ENCODE data around the gene SNX14.
"Not testable (repeated sequence)": the region's sequence is repeated elsewhere in the genome, so short reads cannot be mapped to it uniquely, and the experiment has no call there.

The SNX14 gene

DNA sequence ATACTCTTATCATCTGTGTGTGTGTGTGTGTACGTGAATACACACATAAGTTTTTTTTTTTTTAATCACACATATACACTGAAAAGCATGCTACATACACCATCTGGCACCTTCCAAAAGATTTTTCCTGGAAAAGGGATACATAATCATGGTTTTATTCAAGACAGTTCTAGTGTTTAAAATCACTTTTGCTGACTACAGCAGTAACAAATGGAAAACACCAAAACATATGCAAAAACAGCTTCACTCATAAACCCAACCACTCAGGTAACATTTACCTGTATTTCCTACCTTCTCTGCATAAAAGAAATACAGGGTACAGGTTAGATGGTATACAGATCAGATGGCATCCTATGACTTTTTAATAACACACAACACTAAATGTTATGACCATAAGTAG is 2.5 kb downstream of the SNX14 start:
- no peak for DNase-seq (ENCODE audit: low spot score)

DNA sequence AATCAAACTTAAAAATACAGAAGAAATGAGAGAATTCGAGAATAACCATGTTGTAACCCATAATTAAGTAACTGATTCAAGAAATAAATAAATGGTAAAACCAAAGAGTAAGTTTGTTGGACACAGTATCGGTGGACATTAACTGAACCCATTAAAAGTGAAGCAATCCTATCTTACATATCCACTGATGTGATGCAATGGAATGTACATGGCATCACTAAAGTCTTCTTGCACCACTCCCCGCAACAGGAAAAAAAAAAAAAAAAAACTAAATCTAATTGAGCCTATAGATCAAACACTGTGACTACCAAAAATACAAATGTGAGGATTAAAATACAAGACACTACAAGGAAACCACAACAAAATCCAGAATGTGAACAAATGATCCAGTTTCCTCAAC is 7.9 kb downstream of the SNX14 start:
- DNase-seq (ENCODE audit: low spot score), result no peak

DNA sequence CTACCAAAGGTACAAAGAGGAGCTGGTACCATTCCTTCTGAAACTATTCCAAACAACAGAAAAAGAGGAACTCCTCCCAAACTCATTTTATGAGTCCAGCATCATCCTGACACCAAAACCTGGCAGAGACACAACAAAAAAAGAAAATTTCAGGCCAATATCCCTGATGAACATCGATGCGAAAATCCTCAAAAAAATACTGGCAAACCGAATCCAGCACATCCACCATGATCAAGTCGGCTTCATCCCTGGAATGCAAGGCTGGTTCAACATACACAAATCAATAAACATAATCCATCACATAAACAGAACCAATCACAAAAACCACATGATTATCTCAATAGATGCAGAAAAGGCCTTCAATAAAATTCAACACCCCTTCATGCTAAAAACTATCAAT is 10.8 kb downstream of the SNX14 start:
- DNase-seq (ENCODE audit: low spot score), result not testable (repeated sequence)

DNA sequence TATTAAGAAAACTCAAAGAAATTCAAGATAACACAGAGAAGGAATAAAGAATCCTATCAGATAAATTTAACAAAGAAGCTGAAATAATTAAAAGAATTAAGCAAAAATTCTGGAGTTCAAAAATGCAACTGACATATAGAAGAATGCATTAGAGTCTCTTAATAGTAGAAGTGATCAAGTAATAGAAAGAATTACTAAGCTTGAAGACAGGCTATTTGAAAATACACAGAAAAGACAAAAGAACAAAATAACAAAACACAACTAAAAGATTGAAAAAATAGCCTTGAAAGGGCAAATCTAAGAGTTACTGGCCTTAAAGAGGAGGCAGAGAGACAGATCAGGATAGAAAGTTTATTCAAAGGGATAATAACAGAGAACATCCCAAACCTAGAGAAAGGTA is 12.1 kb downstream of the SNX14 start:
- no peak for DNase-seq (ENCODE audit: low spot score)

DNA sequence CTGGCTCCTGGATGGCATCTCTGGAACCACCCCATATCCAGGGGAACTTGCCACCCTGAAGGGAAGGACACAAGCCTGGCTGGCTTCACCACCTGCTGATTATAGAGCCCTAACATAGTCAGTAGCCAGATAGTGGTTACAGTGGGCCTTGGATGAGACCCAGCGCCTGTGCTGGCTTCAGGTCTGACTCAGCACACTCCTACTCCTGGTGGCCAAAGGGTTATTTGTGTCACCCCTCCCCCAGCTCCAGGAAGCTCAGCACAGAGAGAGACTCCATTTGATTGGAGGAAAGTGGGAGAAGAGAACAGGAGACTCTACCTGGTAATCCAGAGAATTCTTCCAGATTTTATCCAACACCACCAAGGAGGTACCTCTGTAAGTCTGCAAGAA is 12.8 kb downstream of the SNX14 start:
- DNase-seq (ENCODE audit: low spot score), result peak; percentile 31

DNA sequence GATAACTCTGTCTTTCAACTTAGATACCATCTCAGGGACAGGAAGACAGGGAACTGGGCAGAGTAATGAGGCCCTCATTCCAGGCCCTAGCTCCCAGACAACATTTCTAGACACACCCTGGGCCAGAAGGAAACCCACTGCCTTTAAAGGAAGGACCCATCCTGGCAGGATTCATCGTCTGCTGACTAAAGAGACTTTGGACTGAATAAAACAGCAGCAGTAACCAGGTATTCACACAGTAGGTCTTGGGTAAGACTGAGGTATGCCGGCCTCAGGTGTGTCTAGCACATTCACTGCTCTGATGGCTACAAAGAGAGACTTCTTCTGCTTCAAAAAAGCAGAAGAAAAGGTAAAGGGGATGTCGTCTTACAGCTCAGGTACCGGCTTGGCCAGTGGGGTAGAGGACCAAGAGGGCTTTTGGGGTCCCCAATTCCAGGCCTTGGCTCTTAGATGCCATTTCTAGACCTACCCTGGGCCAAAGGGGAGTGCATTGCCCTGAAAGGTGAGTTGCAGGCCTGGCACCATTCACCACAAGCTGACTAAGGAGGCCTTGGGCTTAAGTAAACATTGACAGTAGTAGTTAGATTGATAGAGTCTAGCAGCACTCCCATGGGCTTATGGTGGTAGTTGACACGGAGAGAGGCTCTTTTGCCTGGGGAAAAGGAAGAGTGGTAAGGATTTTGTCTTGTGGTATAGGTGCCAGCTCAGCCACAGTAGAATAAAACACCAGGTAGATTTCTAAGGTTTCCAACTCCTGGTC is 13.4 kb downstream of the SNX14 start:
- DNase-seq (ENCODE audit: low spot score), result no peak

DNA sequence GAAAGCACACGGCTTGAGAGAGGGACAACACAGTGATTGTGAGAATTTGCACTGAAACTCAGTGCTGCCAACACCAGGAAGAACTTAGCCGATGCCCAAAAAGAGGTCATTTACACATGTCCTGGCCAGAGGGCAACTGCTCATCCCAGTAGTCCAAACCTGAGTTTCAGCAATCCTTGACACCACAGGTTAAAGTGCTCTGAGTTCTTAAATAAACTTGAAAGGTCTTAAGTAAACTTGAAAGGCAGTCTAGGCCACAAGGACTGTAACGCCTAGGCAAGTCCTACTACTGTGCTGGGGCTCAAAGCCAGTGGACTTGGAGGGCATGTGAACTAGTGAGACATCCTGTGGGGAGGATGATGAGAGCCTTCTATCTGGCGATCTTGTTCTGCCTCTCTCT is 14.1 kb downstream of the SNX14 start:
- no peak for DNase-seq (ENCODE audit: low spot score)

DNA sequence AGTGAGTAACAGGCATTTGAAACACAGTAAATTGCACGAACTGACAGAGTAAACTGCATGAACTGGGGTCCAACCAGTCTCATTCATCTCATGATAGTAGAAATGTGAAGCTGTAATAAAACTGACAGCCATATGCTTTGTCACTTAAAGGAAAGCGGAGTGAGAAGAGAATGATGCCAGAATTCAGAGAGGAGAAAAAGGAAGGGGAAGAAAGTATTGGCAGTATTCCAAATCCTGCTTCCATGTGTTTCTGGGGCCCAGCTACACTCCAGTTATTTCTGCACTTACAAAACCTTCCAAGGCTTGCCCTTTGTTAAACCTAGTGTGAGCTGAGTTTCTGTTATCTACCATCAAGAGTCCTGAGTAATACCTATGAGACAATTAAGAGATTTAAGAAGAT is 17.2 kb downstream of the SNX14 start:
- no peak for DNase-seq (ENCODE audit: low spot score)

DNA sequence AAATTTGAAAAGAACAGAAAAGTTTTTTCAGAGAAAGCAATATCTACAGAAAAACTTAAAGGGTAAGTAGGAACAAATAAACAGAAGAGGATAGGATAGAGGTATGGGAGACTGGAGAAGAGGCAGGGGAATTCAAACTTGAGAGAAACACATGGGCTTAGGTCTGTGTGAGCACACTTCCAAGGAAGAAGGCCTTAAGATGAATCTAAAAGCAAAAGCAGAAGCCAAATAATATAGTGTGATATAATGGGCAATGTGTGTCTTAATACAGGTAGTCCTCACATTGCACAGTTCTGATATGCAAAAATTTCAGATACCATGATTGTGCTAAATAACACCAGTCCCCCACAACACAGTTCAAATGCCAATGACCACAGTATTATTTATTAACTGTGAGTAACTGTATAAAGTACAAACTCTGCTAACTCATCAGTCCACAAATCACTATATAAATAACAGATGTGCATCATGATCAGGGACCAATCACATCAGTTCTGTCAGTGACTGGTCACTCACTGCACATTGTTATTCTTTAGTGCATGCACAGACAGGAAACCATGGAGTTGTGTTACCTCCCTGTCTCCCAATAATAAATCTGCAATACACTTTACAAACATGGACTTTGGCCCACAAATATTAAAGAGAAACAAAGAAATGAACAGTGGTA is 18.6 kb downstream of the SNX14 start:
- DNase-seq (ENCODE audit: low spot score), result peak; percentile 60

DNA sequence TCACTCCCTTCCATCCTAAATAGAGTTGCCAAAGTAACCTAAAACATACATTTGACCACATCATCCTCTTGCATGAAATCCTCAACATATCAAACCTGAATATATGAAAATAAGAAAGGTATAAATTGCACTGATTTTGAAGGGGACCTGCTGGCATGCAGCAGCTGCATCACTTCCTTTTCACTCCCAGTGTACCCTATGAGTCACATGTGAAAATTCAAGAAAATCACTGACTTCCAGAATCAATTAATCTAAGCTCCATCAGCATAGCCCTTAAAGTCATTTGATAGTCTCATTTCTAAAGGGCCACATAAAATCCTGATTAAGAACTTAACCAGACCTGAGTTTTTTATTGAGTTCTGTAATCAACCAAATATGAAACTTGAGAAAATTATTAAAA is 24.3 kb downstream of the SNX14 start:
- DNase-seq (ENCODE audit: low spot score), result peak; percentile 21

DNA sequence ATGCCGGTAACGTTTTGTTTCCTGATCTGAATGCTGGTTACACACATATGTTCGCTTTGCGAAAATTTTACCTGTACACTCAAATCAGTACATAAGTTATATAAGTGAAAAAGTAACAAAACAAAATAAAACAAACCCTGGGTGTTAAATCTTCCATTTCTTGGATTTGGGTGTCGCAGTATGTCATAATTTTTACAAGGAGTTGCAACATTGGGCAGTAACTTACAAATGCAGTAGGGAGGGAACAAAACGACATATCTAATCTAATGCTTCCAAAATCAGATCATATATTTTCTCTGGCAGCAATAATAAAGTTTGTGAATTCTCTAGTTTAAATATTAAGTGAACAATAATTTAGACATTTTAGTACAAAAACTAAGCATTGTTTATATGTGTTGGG is 25.2 kb downstream of the SNX14 start:
- DNase-seq (ENCODE audit: low spot score), result no peak

DNA sequence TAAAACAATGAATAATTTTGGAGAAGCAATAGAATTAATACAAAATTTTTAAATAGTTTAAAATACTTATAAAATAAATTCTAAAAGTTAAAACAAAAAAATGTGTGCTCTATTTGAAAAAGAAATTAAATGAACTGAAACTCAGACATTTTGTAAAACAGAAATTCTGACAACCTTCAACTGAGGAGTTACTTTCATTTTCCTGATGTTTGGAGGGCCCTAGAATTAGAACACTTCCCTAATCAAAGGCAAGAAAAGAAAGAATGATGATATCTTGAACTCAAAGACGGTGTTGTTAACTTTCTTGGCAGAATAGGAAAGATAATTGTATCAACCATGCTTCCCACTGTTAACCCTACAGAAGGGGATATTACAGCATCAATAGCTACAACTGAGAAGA is 27.9 kb downstream of the SNX14 start:
- DNase-seq (ENCODE audit: low spot score), result no peak

DNA sequence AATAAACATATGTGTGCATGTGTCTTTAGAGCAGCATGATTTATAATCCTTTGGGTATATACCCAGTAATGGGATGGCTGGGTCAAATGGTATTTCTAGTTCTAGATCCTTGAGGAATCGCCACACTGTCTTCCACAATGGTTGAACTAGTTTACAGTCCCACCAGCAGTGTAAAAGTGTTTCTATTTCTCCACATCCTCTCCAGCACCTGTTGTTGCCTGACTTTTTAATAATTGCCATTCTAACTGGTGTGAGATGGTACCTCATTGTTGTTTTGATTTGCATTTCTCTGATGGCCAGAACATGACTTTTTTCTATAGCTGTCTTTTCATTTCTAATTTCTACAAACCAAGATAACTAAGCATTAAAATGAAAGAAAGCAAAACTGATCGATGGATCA is 29.4 kb downstream of the SNX14 start:
- DNase-seq (ENCODE audit: low spot score), result not testable (repeated sequence)

DNA sequence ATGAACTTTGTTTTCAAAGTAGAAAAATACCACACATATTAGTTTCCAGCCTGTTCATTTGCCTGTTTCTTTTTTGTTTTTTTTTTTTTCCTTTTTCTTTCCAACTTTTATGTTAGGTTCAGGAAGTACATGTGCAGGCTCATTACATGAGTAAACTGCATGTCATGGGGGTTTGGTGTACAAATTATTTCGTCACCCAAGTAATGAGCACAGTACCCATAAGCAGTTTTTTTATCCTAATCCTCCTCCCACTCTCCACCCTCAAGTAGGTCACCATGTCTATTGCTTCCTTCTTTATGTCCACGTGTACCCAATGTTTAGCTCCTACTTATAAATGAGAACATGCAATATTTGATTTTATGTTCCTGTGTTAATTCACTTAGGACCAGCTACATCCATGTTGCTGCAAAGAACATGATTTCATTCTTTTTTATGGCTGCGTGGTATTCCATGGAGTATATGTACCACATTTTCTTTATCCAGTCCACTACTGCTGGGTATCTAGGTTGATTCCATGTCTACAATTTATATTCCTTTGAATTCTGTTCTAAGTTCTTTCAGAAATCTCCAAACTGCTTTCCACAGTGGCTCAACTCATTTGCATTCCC is 31.8 kb downstream of the SNX14 start:
- peak; percentile 75 for DNase-seq (ENCODE audit: low spot score)

DNA sequence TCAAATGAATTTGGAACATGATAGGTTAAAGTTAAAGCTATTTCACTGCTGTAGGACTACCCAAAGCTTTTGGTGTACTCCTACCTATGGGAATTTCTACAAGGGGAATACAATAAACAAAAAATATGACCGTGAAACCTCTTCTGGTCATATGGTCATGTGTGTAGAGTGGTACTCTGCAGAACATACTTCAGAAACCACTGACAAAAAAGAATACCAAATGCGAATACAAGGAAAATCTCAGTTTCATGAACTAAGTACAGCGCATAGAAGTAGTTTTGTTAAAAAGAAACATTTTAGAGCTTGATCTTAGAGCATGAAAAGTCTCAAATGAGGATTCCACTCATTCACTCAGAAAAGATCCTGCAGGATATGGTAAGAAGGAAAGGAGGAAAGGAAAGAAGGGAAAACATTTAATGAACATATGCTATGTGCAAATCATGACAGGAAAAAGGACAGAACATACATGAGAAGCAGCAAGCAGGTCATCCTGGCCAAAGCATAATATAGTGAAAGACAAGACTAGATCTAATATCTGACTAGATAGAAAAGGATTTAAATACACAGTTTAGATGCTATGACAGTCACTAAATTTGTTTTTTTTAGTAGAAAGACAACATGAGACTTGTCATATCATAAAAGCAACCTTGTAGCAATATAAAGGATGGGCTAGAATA is 36.5 kb downstream of the SNX14 start:
- DNase-seq (ENCODE audit: low spot score), result no peak

DNA sequence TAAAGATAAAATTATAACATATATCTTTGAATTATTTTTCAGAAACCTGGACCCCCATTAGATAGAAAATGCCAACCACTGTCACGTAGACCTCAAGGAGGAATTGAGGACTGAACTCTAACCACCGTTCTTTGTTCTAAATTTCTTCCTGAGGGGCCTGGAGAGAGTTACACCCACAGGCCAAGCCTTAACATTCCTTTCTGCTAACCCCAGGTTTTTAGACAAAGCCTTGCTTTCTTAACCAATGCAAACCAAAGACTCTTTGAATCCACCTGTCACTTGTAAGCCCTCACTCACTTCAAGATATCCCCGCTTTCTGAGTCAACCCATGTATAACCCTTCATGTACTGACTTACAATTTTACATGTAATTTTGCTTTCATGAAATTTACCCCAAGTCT is 41.0 kb downstream of the SNX14 start:
- no peak for DNase-seq (ENCODE audit: low spot score)

DNA sequence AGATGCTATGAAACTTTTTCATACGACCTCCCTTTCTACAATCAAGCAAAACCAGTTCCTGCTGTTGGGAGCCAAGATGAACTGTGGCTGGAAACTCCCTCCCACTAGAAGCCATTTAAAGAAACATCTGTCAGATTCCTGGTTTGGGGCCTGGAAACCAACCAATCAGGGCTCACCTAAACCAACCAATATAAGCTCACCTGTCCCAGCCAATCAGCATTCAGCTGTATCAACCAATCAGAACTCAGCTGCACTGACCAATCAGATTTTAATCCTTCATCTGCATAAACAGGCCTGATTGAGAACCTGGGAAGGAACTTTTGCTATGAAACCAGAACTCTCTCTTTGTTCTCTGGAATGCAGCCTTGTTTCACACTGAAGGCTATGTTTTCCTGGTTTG is 42.4 kb downstream of the SNX14 start:
- peak; percentile 54 for DNase-seq (ENCODE audit: low spot score)

DNA sequence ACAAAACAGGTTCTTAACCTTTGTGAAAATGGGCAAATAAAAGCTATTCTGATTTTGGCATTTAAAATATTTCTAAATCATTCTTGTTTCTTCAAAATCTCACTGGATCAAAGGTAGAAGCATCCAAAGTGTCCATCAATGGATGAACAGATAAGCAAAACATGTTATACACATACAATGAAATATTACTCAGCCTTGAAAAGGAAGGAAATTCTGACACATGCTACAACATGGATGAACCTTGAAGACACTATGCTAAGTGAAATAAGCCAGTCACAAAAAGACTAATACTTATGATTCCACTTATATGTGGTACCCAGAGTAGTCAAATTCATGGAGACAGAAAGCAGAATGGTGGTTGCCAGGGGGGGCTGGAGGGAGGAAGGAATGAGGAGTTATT is 45.9 kb downstream of the SNX14 start:
- no peak for DNase-seq (ENCODE audit: low spot score)

DNA sequence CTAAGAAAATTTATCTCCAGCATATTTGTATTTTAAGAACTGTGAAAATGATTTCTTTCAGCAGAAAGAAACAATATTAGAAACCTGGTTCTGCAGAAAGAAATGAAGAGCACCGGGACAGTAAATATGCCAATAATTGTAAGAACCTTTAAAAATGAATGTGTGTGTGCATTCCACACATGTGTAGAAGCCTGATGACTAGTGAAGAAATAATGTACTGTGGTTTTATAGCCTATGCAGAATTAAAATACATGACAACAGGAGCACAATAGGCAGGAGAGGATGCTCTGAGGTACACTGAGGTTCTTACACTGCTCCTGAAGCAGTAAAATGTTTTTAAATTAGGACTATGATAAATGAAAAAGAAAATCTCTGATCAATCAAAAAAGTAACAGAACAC is 48.9 kb downstream of the SNX14 start:
- DNase-seq (ENCODE audit: low spot score), result no peak

DNA sequence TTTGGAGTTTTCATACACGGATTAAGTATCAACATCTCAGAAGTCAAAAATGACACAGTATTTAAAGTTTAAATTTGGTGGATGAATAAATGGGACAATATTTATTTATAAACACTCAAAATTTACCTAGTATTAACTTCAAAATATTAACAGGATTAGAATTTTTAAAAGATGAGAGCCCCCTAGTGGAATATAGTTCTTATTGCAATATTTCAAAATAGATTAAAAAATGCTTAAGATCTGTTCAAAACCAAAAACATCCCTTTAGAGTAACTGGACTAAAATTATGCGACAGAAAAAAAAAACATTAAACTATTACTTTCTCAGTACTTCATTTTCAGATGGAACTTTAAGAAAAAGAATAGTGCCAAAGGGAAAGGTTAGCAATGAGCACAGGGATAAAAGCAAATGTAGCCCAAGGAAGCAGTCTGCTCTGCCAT is 56.6 kb downstream of the SNX14 start:
- DNase-seq (ENCODE audit: low spot score), result peak; percentile 55

DNA sequence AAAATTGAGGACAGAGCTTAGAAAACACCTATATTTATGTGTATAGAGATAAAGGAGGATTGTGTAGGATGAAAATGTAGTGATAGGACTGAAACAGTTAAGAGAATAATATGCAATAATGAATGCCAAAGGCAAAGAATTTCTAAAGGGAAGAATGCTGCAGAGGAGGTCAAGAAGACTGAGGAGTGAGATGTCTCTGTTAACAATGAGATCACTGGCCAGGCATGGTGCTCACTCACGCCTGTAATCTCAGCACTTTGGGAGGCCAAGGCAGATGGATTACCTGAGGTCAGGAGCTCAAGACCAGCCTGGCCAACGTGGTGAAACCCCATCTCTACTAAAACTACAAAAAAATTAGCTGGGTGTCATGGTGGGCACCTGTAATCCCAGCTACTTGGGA is 69.4 kb downstream of the SNX14 start:
- DNase-seq (ENCODE audit: low spot score), result not testable (repeated sequence)

DNA sequence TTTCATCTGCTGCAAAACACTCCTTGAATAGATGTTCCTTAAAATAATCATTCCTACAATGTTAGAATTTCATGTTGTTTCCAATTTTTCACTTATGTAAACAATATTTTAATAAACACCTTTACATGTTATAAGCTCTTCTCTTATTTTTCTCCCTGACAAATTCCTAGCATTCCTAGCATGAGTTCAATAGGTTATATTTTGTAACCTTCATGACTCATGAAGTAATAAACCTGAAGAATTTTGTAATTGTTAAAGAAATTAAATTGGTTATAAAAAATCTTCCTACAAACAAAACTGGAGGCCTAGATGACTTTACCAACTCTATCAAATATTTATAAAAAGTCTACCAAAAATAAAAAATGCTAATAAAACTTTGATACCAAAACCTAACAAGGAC is 77.5 kb downstream of the SNX14 start:
- DNase-seq (ENCODE audit: low spot score), result no peak
